HL-60 (cell line): ENCODE measurements around the gene KIF26B.

Source experiments
- POLR2AphosphoS5 ChIP-seq: IDR thresholded peaks from 2 replicates; pipeline ENCODE4 v1.6.1; 2012; ENCODE audit warnings: low read depth
- TF ChIP-seq, protein P1 (sequence below): IDR thresholded peaks from one replicate; pipeline ENCODE4 v1.5.1; 2011; ENCODE audit warnings: low read length, control low read depth, inconsistent platforms; ENCODE audit not compliant: insufficient read depth

DNA sequence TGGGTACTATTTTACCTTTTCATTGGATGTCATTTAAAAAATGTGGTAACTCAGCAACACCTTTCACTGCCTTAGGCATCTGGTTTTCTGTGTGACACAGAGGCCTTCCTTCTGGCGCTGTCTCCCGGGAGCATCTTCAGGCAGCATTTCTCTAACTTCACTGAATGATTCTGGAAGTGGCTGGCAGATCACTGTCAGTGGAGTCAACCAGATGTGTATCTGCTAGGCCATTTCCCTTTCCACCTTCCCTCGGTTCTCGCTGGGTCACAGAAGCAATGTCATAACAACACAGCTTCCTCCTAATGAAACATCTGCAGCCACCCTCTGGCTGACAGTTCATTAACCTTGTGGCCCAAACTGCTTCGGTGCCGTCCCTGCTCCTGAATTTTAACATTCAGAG lies 137.8 kb downstream of the KIF26B start:
- TF ChIP-seq, protein P1, sequence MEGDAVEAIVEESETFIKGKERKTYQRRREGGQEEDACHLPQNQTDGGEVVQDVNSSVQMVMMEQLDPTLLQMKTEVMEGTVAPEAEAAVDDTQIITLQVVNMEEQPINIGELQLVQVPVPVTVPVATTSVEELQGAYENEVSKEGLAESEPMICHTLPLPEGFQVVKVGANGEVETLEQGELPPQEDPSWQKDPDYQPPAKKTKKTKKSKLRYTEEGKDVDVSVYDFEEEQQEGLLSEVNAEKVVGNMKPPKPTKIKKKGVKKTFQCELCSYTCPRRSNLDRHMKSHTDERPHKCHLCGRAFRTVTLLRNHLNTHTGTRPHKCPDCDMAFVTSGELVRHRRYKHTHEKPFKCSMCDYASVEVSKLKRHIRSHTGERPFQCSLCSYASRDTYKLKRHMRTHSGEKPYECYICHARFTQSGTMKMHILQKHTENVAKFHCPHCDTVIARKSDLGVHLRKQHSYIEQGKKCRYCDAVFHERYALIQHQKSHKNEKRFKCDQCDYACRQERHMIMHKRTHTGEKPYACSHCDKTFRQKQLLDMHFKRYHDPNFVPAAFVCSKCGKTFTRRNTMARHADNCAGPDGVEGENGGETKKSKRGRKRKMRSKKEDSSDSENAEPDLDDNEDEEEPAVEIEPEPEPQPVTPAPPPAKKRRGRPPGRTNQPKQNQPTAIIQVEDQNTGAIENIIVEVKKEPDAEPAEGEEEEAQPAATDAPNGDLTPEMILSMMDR: no peak
- TF ChIP-seq POLR2AphosphoS5: peak; percentile 9; the same call in 1 of the 2 replicates
